Urinary bladder (tissue), 4 donors: Measurements from ENCODE around the gene SLC25A17. TPM values are rescaled to one million over a fixed set of nuclear protein-coding genes. Genes with fewer than 3 reads are reported as not detected.
"Not testable (repeated sequence)": the region's sequence is repeated elsewhere in the genome, so short reads cannot be mapped to it uniquely, and the experiment has no call there.

Source experiments
- DNase-seq: peaks from one replicate; pipeline ENCODE4 v3.0.0-alpha.2; 2015; ENCODE audit errors: extremely low spot score
- H3K27ac ChIP-seq: one replicate; pipeline ENCODE4 v1.5.1; 2013; ENCODE audit warnings: low read depth, mild to moderate bottlenecking, moderate library complexity
- H3K36me3 ChIP-seq: one replicate; pipeline ENCODE4 v1.6.1; 2013; ENCODE audit warnings: mild to moderate bottlenecking, moderate library complexity; ENCODE audit not compliant: insufficient read depth
- H3K4me1 ChIP-seq: one replicate; pipeline ENCODE4 v1.6.1; 2013; ENCODE audit warnings: mild to moderate bottlenecking, moderate library complexity; ENCODE audit not compliant: insufficient read depth
- H3K4me3 ChIP-seq: one replicate; pipeline ENCODE4 v1.5.1; 2013; ENCODE audit warnings: low read depth, low read length
- WGBS: extraction: QIAGEN DNeasy Blood & Tissue Kit; methylation state at CpG from one replicate; pipeline ENCODE4 v1.1.7; 2013; 5-methylcytosine and 5-hydroxymethylcytosine counted together
- polyA plus RNA-seq: library from polyadenylated mRNA; stranded (reverse); fragments of 200-250 nt; gene quantifications from one replicate; pipeline ENCODE4 v1.2.3, GENCODE V29; 2013
- total RNA-seq: library from RNA; depleted of rRNA; stranded (reverse); fragments of >200 nt; gene quantifications from one replicate; pipeline ENCODE4 v1.2.3, GENCODE V29; 2014
- donor health status: healthy with polysubstance abuse.
- donor health status: healthy.

SLC25A17 gene
- total and polyA plus RNA-seq, 2 donors: 13.3 to 20.1 TPM

DNA sequence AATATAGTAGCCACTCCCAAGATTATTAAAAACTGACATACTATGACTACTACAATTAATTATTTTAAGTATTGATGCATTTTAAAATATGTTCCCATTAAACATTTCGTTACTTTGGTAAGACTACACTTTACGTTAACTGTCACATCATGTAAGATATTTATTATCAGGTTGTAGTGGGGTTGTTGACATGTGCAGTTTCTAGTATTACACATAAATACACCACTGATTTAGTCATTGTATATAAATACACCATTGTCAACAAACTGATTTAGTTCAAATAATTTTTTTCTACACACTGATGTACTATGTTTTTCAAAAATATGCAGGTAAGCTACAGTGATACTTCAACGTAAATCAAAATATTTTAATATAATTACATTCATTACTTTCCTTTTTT is 25.8 kb upstream of the SLC25A17 start:
- 92% methylated on average over 3 of the region's 3 CpGs for WGBS
- no peaks in the 10 kb centered on the region for H3K4me1 ChIP-seq
- no peak overlapping the region for H3K4me3 ChIP-seq
- H3K27ac ChIP-seq: no peak overlapping the region
- H3K36me3 ChIP-seq: peaks cover 6% of the 10 kb centered on the region
- DNase-seq: no peak

- H3K27ac ChIP-seq: no peak overlapping the region
- peaks cover 8% of the 10 kb centered on the region for H3K36me3 ChIP-seq
- H3K4me1 ChIP-seq: no peaks in the 10 kb centered on the region
- no peak overlapping the region for H3K4me3 ChIP-seq
- 86% methylated on average over 3 of the region's 3 CpGs for WGBS
- no peak for DNase-seq
These were observed 19.3 kb upstream of the SLC25A17 start for GRCh38 chr22:40838486-40838885.

GRCh38 chr22:40834619-40835018 is 15.5 kb upstream of the SLC25A17 start:
- no peak for DNase-seq
- Histone ChIP-seq H3K36me3 (peaks cover 3% of the 10 kb centered on the region), H3K4me1 (no peaks in the 10 kb centered on the region), H3K4me3 (no peak overlapping the region), H3K27ac (no peak overlapping the region)
- 95% methylated on average over 3 of the region's 3 CpGs for WGBS

- Histone ChIP-seq H3K4me3 (no peak overlapping the region), H3K36me3 (peaks cover 2% of the 10 kb centered on the region)
- WGBS: 71% methylated on average over 6 of the region's 6 CpGs
These were observed 10.0 kb upstream of the SLC25A17 start for GRCh38 chr22:40829131-40829530.

DNA sequence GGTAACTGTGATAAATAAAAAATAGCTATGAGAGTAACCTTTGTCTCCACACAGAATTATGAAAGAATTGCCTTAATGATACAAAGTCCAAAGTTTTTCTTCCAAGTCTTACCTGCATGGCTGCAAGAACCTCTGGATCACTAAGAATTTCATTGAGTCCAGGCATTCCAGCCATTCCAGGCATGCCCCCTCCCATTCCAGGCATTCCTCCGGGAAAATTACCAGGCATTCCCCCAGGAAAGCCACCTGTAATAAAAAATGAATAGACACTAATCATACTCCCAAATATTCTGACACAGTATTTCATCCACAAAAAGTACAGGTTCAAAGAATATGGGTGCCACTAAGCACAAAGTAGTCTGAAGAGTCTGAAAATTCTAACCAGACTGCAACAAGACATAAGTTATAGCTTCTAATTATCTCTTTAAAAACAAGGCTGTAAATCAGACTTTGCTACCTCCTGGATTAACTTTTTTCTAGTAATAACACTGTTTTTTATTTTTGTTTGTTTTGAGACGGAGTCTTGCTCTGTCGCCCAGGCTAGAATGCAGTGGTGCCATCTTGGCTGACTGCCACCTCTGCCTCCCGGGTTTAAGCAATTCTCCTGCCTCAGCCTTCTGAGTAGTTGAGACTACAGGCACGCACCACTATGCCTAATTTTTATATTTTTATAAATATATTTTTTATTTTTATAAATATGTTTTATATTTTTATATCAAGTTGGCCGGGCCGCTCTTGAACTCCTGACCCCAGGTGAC is 8.0 kb upstream of the SLC25A17 start:
- Histone ChIP-seq H3K4me1 (no peaks in the 10 kb centered on the region), H3K27ac (no peak overlapping the region), H3K36me3 (peaks cover 4% of the 10 kb centered on the region), H3K4me3 (no peak overlapping the region)
- WGBS: 84% methylated on average over 7 of the region's 7 CpGs
- DNase-seq: no peak

More at GRCh38 chr22:40829131-40829530, 10.0 kb upstream of the SLC25A17 start:
- Histone ChIP-seq H3K27ac (no peak overlapping the region), H3K4me1 (no peaks in the 10 kb centered on the region)
- DNase-seq: no peak

DNA sequence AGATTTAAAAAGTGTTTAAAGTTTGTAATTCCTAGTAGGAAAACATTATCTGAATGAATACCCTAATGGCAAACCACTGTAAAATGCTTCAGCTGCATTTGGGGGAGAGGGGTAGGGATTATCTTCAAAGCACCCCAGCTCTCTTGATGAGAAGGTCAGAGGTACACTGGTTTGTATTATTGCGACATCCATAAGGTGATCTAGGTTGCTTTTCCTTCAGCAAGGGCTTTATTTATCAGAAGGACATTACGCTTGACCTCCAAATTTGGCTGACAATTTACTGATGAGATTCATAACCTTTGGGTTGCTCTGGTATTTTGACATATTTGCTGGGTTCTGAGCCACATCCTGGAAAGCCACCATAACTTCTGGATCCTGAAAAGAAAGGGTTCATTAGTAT is 7.1 kb upstream of the SLC25A17 start:
- DNase-seq, H3K36me3 ChIP-seq: not testable (repeated sequence)

DNA sequence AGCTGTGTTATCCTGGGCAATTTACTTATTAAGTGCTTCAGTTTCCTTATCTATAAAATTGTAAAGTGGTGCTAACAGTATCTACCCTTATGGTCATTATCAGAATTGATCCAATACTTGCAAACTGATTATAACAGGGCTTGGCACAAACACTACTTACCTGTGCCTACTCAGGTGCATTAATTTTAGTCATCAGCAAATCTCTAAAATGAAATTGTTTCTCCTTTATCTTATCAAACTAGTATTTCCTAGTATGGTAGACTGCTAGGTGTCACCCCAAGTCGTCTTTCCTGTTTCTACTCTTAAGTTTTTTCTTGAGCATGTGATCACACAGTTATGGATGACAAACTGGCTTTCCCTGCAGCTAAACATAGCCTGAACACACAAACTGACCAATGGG is 4.3 kb upstream of the SLC25A17 start:
- no peak for DNase-seq
- H3K27ac ChIP-seq: no peak overlapping the region
- no peak overlapping the region for H3K4me3 ChIP-seq
- no peaks in the 10 kb centered on the region for H3K4me1 ChIP-seq
- peaks cover 4% of the 10 kb centered on the region for H3K36me3 ChIP-seq
- 66% methylated on average over 1 of the region's 1 CpG for WGBS

More for the DNA sequence above, 7.1 kb upstream of the SLC25A17 start:
- H3K27ac ChIP-seq, H3K4me1 ChIP-seq, H3K4me3 ChIP-seq: not testable (repeated sequence)
- 99% methylated on average over 2 of the region's 2 CpGs for WGBS

- Histone ChIP-seq H3K27ac (peak overlapping the region; percentile 33), H3K36me3 (peaks cover 4% of the 10 kb centered on the region), H3K4me1 (no peaks in the 10 kb centered on the region), H3K4me3 (peak overlapping the region; percentile 92)
- WGBS: 5% methylated on average over 4 of the region's 4 CpGs
- DNase-seq: no peak
These were observed 524 bp upstream of the SLC25A17 start for GRCh38 chr22:40819599-40820140.

DNA sequence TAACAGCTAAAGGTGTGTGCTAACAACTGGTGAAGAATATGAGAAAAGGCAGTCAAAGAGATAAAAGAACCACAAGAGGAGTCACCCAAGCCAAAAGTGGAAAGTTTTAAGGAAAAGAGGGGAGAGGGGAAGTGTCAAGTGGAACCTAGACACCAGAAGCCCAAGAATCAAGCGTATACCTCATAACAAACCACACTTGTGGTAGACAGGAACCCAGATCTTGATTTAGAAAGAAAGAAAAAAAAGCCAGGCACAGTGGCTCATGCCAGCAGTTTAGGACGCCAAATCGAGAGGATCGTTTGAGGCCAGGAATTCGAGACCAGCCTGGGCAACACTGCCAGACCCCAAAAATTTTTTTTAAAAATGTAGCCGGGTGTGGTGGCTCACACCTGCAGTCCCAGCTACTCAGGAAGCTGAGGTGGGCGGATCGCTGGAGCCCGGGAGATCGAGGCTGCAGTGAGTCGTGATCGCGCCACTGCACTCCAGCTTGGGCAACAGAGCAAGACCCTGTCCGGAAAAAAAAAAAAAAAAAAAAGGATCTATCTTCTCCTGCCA is 877 bp downstream of the SLC25A17 start:
- no peaks in the 10 kb centered on the region for H3K4me1 ChIP-seq
- peak overlapping the region; percentile 92 for H3K4me3 ChIP-seq
- H3K27ac ChIP-seq: no peak overlapping the region
- H3K36me3 ChIP-seq: no peaks in the 10 kb centered on the region
- 32% methylated on average over 14 of the region's 14 CpGs for WGBS
- no peak for DNase-seq

GRCh38 chr22:40817737-40818136 is 1.4 kb downstream of the SLC25A17 start:
- Histone ChIP-seq H3K36me3 (no peaks in the 10 kb centered on the region), H3K27ac (no peak overlapping the region), H3K4me3 (no peak overlapping the region), H3K4me1 (no peaks in the 10 kb centered on the region)
- WGBS: 92% methylated on average over 4 of the region's 4 CpGs
- DNase-seq: no peak

GRCh38 chr22:40813912-40814315 is 5.2 kb downstream of the SLC25A17 start:
- H3K36me3 ChIP-seq: no peaks in the 10 kb centered on the region
- H3K4me3 ChIP-seq: no peak overlapping the region
- no peaks in the 10 kb centered on the region for H3K4me1 ChIP-seq
- DNase-seq: no peak
- no peak overlapping the region for H3K27ac ChIP-seq

DNA sequence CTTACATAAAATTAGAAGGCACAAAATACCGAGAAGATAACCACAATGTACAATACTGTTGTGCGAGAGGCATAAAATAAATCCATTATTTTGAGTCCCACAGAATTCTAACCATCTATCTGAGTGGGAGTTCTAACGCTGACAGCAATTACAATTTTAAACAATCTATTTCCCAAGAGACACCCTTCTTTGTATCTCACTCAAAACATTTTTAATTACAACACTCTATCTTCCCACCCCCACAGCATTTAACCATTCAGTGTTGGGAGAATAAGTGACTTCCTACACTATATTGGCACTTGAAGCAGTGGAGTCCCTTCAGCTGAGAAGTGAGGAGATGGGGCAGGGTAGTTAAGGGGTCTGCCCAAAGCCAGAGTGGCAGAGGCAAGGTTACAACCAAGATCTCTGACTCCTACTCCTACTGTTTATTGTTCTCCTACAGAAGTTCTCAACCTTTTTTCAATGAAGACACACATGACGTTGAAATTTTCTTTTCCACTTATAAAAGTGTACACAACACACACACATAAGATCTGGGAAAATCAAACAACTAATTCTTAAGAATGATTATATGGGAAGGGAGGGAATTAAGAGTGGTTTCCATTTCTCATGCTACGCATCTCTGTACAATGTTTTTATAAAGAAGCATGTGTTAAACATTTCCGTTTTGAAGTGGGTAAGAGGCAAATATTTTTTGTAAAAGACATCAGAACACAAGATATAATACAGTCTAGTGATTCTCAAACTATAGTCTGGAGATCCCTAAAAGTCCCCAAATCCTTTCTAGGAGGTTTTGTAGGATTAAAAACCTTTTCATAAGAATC is 10.9 kb downstream of the SLC25A17 start:
- Histone ChIP-seq H3K4me3 (no peak overlapping the region), H3K27ac (no peak overlapping the region), H3K4me1 (no peaks in the 10 kb centered on the region), H3K36me3 (no peaks in the 10 kb centered on the region)
- WGBS: 61% methylated on average over 6 of the region's 6 CpGs
- no peak for DNase-seq

GRCh38 chr22:40806711-40807110 is 12.4 kb downstream of the SLC25A17 start:
- Histone ChIP-seq H3K36me3 (no peaks in the 10 kb centered on the region), H3K4me1 (no peaks in the 10 kb centered on the region), H3K4me3 (no peak overlapping the region), H3K27ac (no peak overlapping the region)
- WGBS: 90% methylated on average over 3 of the region's 3 CpGs
- DNase-seq: no peak
